Stimulated activated CD8-positive, alpha-beta memory T cell treated with anti-CD3 and anti-CD28 coated beads, Interleukin-7, amount 100 ng/mL, for 1 hour (primary cell): Measurements from ENCODE around the gene NDFIP2.

Source experiments
- DNase-seq, 2 donors: peaks; one replicate each; pipeline ENCODE4 v3.0.0-alpha.2; 2020; ENCODE audit warnings: low read depth in 2 of 2

NDFIP2 gene

GRCh38 chr13:79480954-79481684 lies at the start of gene NDFIP2:
Gene NDFIP2 (plus strand): TSS chr13:79481155. CDS start chr13:79481204, 49 bp downstream.
- DNase-seq, result peak; percentile 70 to 71

- DNase-seq, result no peak
These were observed 48.9 kb upstream of the NDFIP2 start for GRCh38 chr13:79432086-79432485.

GRCh38 chr13:79432992-79433391 lies 48.0 kb upstream of the NDFIP2 start:
- DNase-seq, result no peak

GRCh38 chr13:79434556-79434955 lies 46.4 kb upstream of the NDFIP2 start:
- DNase-seq, result no peak

GRCh38 chr13:79435561-79435990 lies 45.4 kb upstream of the NDFIP2 start:
- no peak for DNase-seq

GRCh38 chr13:79439275-79439674 lies 41.7 kb upstream of the NDFIP2 start:
- DNase-seq, result no peak

- no peak for DNase-seq
These were observed 39.9 kb upstream of the NDFIP2 start for GRCh38 chr13:79440958-79441528.

GRCh38 chr13:79442221-79442620 lies 38.7 kb upstream of the NDFIP2 start:
- no peak for DNase-seq

GRCh38 chr13:79442706-79443105 lies 38.2 kb upstream of the NDFIP2 start:
- DNase-seq, result no peak

GRCh38 chr13:79445968-79446645 lies 34.8 kb upstream of the NDFIP2 start:
- DNase-seq, result no peak

- DNase-seq, result no peak
These were observed 33.8 kb upstream of the NDFIP2 start for GRCh38 chr13:79447141-79447540.

- no peak for DNase-seq
These were observed 33.2 kb upstream of the NDFIP2 start for GRCh38 chr13:79447741-79448140.

- no peak for DNase-seq
These were observed 32.5 kb upstream of the NDFIP2 start for GRCh38 chr13:79448413-79448812.

GRCh38 chr13:79450110-79450509 lies 30.8 kb upstream of the NDFIP2 start:
- DNase-seq, result no peak

- peak; percentile 69 to 75 for DNase-seq
These were observed 29.4 kb upstream of the NDFIP2 start for GRCh38 chr13:79451500-79451962.

GRCh38 chr13:79452239-79452913 lies 28.6 kb upstream of the NDFIP2 start:
- no peak for DNase-seq

- DNase-seq, result no peak
These were observed 25.6 kb upstream of the NDFIP2 start for GRCh38 chr13:79455331-79455730.

- DNase-seq, result no peak
These were observed 24.9 kb upstream of the NDFIP2 start for GRCh38 chr13:79456051-79456450.

GRCh38 chr13:79456656-79457365 lies 24.1 kb upstream of the NDFIP2 start:
- DNase-seq, result no peak

- no peak for DNase-seq
These were observed 23.6 kb upstream of the NDFIP2 start for GRCh38 chr13:79457390-79457789.

- no peak for DNase-seq
These were observed 23.0 kb upstream of the NDFIP2 start for GRCh38 chr13:79457948-79458347.

- no peak for DNase-seq
These were observed 22.5 kb upstream of the NDFIP2 start for GRCh38 chr13:79458436-79458835.
